AG08395 (cell line): Measurements from ENCODE around the gene CCL8.

ENCODE experiments used
- DNase-seq: peaks from one replicate; pipeline ENCODE4 v3.0.0; 2012; ENCODE audit warnings: mixed read lengths, low spot score

CCL8 gene

GRCh38 chr17:34319039-34319483, at the start of gene CCL8:
TSS of gene CCL8 (plus strand) at chr17:34319435. CDS start at chr17:34319502, 67 bp downstream.
- DNase-seq = no peak

GRCh38 chr17:34269969-34270368, 49.3 kb upstream of the CCL8 start, which contains the start of gene CCL7:
TSS of gene CCL7 (plus strand) at chr17:34270221. CDS start at chr17:34270291, 70 bp downstream.
- peak; percentile 19 for DNase-seq

DNA sequence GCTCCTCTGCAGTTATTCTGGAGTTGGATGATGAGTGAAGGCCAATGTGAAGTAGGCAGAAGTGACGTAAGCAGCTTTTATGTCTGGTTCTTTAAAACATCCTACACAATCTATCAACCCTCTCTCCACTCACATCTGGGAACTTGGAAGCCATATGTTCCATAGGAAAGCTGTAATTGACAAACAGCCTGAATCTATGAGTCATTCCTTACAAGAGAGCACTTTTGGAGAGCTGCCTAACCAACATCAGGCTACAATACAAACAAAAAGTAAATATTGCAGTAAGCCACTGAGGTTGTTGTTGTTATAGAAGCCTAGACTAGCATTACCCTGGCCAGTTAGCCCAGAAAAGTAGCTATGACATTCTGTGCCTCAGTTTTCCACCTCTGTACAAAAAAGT, 43.4 kb upstream of the CCL8 start:
- peak; percentile 89 for DNase-seq

GRCh38 chr17:34276826-34277225, 42.4 kb upstream of the CCL8 start:
- no peak for DNase-seq

GRCh38 chr17:34283571-34283970, 35.7 kb upstream of the CCL8 start:
- no peak for DNase-seq

- no peak for DNase-seq
These were observed 33.9 kb upstream of the CCL8 start, which contains the start of gene CCL11 for GRCh38 chr17:34285286-34285792. TSS of gene CCL11 (plus strand) at chr17:34285742. CDS start at chr17:34285809, 67 bp downstream.

- DNase-seq = no peak
These were observed 31.4 kb upstream of the CCL8 start for GRCh38 chr17:34287875-34288274.

GRCh38 chr17:34290586-34290985, 28.6 kb upstream of the CCL8 start:
- no peak for DNase-seq

DNA sequence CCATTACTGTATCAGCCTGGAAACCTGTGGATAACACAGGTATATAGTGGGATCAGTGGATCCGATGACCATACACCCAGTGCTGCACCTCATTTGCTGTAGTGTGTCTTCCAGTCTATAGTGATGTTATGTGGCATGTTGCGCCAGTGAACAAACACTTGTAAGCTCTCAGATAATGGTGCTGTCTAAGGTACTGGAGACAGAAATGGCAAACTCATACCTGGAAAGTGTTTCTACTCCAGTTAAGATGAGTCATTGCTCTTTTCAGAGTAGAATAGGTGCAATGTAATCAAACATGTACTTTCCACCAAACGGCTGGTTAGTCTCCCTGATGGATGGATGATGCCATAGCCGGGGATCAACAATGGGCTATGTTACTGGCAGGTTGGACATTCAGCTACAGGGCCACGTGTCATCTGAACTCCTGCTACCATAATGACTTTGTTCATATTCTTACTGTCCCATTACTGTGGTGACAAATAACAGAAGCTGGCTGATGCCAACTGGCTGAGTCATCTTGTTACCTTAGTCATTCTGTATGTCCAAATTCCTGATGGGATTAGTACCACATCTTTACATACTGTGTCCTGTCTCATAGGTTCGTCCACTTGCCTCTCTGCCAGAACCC, 27.4 kb upstream of the CCL8 start:
- no peak for DNase-seq

DNA sequence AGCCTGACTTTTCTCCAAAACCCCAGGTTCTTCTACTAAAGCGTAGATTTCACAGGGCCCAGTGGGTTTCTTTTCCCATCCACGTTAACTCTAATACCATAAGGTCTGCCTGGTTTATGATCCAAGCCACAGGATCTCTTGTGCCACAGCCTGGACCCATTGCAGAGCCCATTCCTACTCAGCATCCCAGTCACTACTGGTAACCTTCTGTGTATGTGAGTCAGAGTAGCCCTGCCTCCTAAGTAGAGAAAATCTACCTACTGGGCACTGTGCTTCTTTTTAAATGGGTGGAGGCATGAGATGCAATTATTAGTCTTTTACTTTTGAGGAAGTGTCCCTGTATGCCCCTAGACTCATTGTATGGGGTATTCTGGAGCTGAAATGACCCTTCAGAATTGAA, 20.2 kb upstream of the CCL8 start:
- no peak for DNase-seq

- DNase-seq = peak; percentile 76
These were observed 19.2 kb upstream of the CCL8 start for GRCh38 chr17:34299956-34300577.

DNA sequence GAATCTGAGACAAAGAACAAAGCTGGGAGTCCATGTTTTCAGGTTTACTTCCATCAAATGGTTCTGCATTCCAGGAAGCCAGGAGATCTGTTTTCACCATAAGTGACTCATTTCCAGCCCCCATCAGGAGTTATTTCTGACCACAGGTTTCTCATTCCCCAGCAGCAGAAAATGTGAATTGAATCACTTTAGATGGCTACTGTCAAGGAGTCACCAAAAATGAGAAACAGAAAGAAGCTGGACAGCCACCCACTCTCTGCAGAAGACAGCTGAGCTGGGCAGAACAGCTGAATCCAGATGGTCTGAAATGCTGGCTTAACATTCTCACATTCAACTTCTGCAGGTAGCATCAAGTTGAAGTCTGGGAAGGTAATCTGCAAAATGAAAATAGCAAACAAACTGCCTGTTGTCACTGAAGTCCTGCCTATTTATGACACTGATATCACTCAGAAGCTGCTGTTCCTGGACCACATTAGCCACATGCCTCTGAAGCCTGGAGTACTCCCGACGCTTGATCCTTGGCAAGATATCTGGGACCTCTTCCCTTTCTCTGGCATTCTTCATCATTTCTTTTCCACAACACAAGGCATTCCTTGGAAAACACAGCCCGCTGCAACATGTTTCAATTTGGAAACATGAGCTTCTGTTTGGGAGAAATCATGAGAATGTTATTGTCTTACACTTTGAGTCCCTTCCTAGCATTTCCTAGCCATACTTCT, 18.4 kb upstream of the CCL8 start:
- peak; percentile 64 for DNase-seq

DNA sequence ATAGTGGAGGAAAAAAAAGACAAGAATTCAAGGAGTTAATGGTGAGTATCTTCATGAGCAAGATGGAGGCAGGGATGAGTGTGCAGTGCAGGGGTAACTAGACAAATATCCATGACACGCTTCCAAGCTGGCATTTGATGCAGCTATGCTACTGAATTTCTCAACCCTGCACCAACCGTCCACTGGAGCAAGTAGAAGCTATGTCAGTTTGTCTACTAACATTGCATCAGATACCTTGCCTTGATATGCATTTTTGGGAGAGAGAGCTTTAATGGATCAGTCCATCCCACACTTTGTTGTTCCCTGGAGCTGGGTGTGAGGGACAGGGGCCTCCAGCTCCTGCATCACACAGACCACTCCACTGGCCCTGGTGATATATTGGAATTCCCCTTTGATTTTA, 17.2 kb upstream of the CCL8 start:
- no peak for DNase-seq

GRCh38 chr17:34302636-34303035, 16.6 kb upstream of the CCL8 start:
- DNase-seq = no peak

GRCh38 chr17:34303606-34304005, 15.6 kb upstream of the CCL8 start:
- DNase-seq = no peak

DNA sequence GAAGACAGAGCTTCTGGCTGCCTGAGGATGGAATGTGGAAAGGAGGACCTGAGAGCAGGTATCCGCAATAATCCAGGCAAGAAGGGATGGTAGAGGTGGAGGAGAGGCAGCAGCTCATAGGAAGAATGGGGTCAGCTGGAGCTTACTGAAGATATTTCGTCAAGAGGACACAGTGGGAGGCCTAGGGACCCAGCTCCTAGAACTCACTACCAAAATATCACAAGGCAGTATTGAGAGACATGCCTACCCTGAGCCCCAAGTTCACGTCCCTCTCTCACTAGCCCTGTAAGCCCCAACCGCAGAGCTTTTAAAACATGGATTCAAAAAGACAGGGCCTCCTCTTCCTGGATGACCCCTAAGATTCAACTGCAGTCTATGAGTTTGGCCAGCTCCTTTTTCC, 14.2 kb upstream of the CCL8 start:
- DNase-seq = no peak

DNA sequence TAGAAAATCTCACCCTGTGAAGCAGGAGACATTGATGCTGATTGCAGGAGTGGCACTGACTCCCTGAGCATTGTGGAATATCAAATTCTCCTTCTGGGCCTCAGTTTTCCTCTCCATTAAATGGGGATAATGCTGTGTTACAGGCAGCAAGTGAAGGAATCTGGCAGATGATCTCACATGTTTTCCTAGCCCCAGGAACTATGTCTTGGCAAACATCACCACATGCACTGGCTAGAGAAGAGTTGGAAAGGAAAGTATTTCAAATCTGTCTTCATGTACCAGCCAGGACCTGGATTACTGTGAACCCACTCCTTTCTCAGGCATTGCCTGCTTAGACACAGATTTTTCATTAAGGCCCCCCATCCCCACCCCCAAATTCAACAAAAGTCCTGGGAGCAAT, 13.6 kb upstream of the CCL8 start:
- DNase-seq = no peak

DNA sequence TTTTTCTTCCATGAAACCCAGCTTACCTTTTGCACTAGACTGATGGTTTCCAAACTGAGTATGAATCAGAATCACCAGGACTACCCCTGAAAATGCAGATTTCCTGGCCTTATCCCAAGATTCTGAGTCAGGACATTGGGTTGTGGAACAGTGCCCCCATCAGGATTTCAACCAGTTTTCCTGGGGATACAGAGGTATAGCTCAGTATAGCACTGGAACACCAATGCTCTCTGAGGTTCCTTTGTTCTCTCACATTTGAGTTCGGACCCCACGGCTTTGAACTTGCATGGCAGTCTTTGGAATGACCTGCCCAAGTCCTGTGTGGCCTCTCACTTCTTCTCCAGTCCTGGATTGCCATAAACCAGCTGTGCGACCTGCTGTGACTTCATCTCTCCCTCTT, 12.8 kb upstream of the CCL8 start:
- peak; percentile 90 for DNase-seq

DNA sequence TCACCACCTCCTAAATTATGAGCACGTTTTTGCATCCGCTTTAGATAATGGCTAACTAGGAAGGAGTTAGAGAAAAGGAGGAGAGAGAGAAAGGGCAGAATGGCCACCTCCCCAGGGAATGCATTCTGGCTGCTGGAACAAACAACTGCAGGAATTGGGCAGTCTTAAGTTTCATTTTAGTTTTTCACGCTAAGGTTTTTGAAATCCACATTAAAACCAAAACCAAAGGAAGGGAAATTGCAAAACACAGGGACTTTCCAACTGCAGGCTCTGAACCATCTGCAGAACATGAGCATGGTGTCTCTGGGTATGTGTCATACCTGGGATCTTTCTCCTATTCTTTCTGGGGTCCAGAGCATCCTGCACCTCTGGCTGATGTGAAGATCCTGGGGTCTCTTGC, 12.1 kb upstream of the CCL8 start:
- DNase-seq = peak; percentile 32

DNA sequence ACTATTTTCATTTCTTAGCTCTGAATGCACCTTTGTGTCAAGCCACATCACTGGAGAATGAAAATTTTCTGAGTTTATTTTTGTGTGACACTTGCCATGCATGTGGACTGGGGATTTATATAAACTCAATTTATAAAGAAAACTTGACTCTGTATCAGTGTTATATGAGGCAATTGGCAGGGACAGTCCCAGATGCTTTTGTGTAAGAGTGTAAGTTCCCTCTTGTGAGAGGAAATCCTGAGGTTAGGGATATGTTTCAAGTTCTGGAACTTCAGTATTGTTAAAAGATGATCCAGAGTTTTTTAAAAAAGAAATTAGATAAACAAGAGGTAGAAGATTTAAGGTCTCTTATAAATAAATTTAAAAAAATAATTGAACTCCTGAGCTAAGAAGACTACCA, 10.9 kb upstream of the CCL8 start:
- no peak for DNase-seq

DNA sequence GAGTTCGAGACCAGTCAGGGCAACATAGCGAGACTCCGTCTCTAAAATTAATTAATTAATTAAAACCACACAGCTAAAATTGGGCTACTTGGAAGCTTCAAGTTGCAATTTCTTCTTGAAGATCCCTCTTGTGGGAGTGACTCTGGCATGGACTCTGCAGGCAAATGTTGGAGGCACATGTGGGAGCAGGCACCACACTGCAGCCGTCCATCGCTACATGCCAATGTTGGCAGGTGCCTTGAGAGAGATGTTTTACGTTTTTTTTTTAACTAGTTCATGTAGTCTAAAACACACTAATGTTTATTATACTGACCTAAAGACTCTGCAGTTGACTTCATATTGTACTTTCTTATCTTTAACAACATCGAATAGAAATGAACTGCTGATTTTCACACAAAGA, 7.9 kb upstream of the CCL8 start:
- no peak for DNase-seq

GRCh38 chr17:34312080-34312479, 7.2 kb upstream of the CCL8 start:
- DNase-seq = no peak

DNA sequence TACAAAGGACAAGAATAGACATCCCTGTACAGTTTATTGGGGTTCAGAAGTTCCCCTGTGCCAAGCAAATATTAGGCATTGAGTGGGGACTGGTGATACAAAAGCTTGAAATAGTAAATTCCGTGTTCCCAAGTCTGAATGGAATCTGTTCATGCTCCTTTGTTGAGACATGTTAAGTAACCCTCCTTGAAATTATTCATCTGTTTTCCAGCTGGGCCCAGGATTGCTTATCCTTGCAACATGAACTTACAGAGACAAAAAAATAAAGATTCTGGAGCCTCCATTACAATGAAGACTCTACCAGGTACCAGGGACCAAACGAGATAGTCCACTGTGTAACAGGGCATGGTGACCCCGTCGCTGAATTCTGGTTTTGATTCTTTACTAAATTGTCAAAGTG, 6.1 kb upstream of the CCL8 start:
- no peak for DNase-seq
